ENCODE results near the gene TP53TG5.
A peak's percentile ranks its signal among the peaks of the same experiment; 100 is the strongest.

The TP53TG5 gene

GRCh38 chr20:45378191-45378590 is at the start of gene TP53TG5:
Gene TP53TG5, minus strand, starts transcription at chr20:45378325. Its CDS starts 89 bp downstream, at chr20:45378236.
- DNase-seq = no peak

- no peak for DNase-seq
Observed at GRCh38 chr20:45427236-45428149, 49.4 kb upstream of the TP53TG5 start.

- DNase-seq = no peak
Observed at GRCh38 chr20:45426320-45427016, 48.3 kb upstream of the TP53TG5 start.

- no peak for DNase-seq
Observed at GRCh38 chr20:45425561-45425960, 47.4 kb upstream of the TP53TG5 start.

GRCh38 chr20:45423700-45424099 is 45.6 kb upstream of the TP53TG5 start:
- DNase-seq = no peak

- no peak for DNase-seq
Observed at GRCh38 chr20:45420125-45420524, 42.0 kb upstream of the TP53TG5 start.

GRCh38 chr20:45419188-45420091 is 41.3 kb upstream of the TP53TG5 start:
- DNase-seq = no peak

- no peak for DNase-seq
Observed at GRCh38 chr20:45416917-45417316, 38.8 kb upstream of the TP53TG5 start.

- peak; percentile 92 for DNase-seq
Observed at GRCh38 chr20:45415822-45416637, 37.9 kb upstream of the TP53TG5 start, which contains the start of gene PIGT. Gene PIGT, plus strand, starts transcription at chr20:45416141. Its CDS starts 16 bp downstream, at chr20:45416157.

GRCh38 chr20:45413479-45413878 is 35.4 kb upstream of the TP53TG5 start:
- DNase-seq = no peak

GRCh38 chr20:45412653-45413052 is 34.5 kb upstream of the TP53TG5 start:
- no peak for DNase-seq

GRCh38 chr20:45410887-45411286 is 32.8 kb upstream of the TP53TG5 start:
- DNase-seq = no peak

- DNase-seq = no peak
Observed at GRCh38 chr20:45409521-45410272, 31.6 kb upstream of the TP53TG5 start.

- DNase-seq = no peak
Observed at GRCh38 chr20:45408646-45409213, 30.6 kb upstream of the TP53TG5 start.

GRCh38 chr20:45407783-45408645 is 29.9 kb upstream of the TP53TG5 start, which contains the start of gene DBNDD2:
Gene DBNDD2, plus strand, starts transcription at chr20:45408289. Its CDS starts 179 bp downstream, at chr20:45408468.
- no peak for DNase-seq

- no peak for DNase-seq
Observed at GRCh38 chr20:45407067-45407745, 29.1 kb upstream of the TP53TG5 start.

- peak; percentile 36 for DNase-seq
Observed at GRCh38 chr20:45406260-45407066, 28.3 kb upstream of the TP53TG5 start.

All from CD4-positive, alpha-beta T cell treated with Interleukin-17A for 1 hour (primary cell).